ENCODE measurements around the gene TMEM135.
"Not testable (repeated sequence)": the region's sequence is repeated elsewhere in the genome, so short reads cannot be mapped to it uniquely, and the experiment has no call there.

Gene TMEM135

GRCh38 chr11:87076874-87077429 lies 39.2 kb downstream of the TMEM135 start:
- DNase-seq (ENCODE audit: low read depth in 3 of 3): no peak

DNA sequence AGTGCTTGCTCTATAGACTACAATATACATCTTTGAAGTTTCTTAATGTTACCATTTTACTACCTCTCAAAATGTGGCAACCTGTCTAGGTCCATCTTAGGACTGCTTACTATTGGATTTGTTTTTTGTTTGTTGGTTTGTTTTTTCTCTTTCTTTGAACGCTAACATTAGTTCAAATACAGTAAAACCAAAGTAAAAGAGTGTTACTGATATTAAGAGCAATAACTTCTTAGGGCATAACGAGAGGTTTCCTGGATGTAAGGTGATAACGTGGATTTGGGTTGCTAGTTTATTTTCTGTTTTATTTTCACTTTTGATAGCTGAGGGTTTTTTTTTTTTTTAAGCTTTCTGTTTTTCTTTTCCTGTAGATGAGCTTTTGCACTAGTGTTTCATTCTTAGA lies 43.6 kb downstream of the TMEM135 start:
- no peak for DNase-seq (ENCODE audit: low read depth in 3 of 3)

DNA sequence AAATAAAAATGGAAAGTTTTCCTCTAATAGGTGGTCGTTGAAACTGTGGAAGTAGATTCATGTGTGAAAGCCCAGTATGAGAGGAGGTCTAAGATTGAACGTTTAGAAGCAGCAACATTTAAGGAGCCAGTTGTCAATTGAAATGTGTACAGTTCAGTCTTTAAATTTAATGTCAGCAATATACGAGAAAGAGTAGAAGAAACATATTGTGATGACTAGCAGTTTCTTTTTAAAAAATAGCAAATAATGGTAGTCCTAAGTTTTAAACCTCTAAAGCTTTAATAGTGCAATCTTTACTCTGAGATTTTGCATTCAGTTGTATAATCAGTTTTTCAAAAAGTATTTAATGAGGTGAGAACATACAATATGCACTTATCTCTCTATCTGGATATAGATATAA lies 44.9 kb downstream of the TMEM135 start:
- DNase-seq (ENCODE audit: low read depth in 3 of 3): no peak

GRCh38 chr11:87083029-87083428 lies 45.3 kb downstream of the TMEM135 start:
- no peak for DNase-seq (ENCODE audit: low read depth in 3 of 3)

- no peak for DNase-seq (ENCODE audit: low read depth in 3 of 3)
Measured at GRCh38 chr11:87092159-87092558, 54.4 kb downstream of the TMEM135 start.

DNA sequence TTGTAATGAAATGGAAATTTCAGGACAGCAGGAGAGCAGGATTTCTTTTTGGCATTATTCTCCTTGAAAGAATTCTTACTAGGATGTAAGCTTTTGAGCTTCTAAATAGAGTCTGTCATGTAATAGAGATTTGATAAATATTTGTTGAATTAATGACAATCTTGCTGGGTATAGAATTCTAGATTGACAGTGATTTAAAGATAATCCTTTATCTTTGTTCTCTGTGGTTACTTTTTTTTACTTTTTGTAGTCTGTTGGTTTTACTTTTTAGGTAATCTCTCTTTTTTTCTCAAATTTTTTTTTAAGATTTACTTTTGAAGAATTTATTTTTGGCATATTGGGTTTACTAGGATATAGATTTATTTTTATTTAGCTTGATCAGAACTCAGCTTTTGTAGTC lies 54.8 kb downstream of the TMEM135 start:
- DNase-seq (ENCODE audit: low read depth in 3 of 3): no peak

- DNase-seq (ENCODE audit: low read depth in 3 of 3): peak in 1 of 3 experiments; percentile 8
Measured at GRCh38 chr11:87097582-87097981, 59.8 kb downstream of the TMEM135 start.

- no peak for DNase-seq (ENCODE audit: low read depth in 3 of 3)
Measured at GRCh38 chr11:87101956-87102580, 64.3 kb downstream of the TMEM135 start.

DNA sequence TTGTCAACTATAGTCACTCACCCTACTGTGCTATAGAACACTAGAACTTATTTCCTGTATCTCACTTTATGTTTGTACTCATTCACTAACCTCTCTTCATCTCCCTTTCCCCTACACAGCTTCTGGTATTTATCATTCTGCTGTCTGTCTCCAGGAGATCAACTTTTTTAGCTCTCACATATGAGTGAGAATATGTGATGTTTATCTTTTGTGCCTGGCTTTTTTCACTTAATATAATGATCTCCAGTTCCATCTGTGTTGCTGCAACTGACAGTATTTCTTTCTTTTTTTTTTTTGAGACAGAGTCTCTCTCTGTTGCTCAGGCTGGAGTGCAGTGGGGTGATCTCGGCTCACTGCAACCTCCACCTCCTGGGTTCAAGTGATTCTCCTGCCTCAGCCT lies 68.1 kb downstream of the TMEM135 start:
- DNase-seq (ENCODE audit: low read depth in 3 of 3): not testable (repeated sequence)

GRCh38 chr11:87107379-87107778 lies 69.6 kb downstream of the TMEM135 start:
- DNase-seq (ENCODE audit: low read depth in 3 of 3): not testable (repeated sequence)

- no peak for DNase-seq (ENCODE audit: low read depth in 3 of 3)
Measured at GRCh38 chr11:87110443-87111131, 72.9 kb downstream of the TMEM135 start.

GRCh38 chr11:87114093-87114492 lies 76.4 kb downstream of the TMEM135 start:
- DNase-seq (ENCODE audit: low read depth in 3 of 3): no peak

DNA sequence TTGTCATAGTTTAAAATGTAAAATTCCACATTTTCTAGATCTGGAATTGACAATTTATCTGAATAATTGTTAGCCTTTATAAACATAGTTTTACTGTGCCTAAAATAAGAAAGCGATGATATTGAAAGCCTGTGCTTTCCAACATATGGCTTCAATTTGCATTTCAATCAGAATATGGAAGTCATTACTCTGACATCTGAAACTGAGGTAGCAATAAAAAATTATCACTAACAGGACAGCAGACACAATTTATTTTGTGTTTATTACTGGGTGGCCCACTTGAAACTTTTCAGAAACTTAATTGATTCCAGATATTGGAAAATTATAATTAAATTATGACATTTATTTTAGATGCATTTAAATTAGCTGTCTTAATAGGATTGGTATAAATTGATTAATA lies 78.5 kb downstream of the TMEM135 start:
- no peak for DNase-seq (ENCODE audit: low read depth in 3 of 3)

- DNase-seq (ENCODE audit: low read depth in 3 of 3): no peak
Measured at GRCh38 chr11:87120937-87121336, 83.2 kb downstream of the TMEM135 start.

- DNase-seq (ENCODE audit: low read depth in 3 of 3): no peak
Measured at GRCh38 chr11:87122852-87123251, 85.1 kb downstream of the TMEM135 start.

DNA sequence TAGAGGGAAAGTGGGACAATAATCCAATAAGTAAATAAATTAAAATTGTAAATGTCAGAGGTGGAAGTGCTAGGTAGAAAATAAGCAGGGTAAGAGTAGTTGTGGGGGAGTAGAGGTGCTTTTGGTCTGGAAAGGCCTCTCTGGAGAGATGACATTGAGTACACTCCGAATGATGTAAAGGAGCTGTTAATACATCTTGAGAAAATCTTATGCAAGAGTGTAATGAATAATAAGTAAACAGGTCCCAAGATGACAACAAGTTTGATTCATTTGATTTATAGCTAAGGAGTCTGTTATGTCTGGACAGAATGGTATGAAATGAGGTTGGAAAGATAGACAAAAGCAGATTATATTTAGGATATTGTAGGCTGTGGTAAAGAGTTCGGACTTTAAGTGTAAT lies 87.5 kb downstream of the TMEM135 start:
- DNase-seq (ENCODE audit: low read depth in 3 of 3): no peak

DNA sequence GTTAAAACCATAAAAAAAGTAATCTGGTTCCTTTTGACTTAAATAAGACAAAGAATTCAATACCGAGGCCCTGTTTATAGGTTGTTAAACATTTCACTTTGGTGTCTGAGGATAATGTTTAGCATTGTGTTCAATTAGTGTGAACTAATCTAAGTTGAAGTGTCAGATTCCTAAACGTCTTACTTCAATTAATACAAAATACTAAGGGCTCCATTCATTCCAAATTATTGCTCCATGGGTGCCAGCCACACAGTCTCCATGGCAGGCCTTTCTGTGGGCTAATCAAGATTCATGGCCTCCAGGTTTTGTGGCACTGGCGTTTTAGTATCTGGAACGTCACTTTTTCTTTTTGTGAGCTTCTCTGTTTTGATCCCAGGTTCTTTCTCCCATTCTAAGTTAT lies 89.4 kb downstream of the TMEM135 start:
- DNase-seq (ENCODE audit: low read depth in 3 of 3): no peak

DNA sequence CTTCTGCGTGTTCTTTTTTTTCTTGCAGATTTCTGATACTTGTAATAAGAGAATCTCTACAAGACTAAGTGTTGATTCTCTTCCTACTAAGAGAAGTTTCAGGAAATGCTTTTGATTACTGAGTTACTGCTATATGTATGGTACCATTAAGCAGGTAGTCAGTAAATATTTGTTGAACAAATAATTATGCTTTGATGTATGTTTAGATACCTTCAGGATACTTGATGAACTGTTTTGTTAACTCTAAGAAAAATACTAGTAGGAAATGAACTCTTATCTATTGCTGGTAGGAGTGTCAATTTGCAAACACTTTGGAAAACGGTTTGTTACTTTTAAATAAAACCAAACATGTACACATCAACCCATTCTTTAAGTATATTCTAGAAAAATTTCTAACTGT lies 90.6 kb downstream of the TMEM135 start:
- no peak for DNase-seq (ENCODE audit: low read depth in 3 of 3)

DNA sequence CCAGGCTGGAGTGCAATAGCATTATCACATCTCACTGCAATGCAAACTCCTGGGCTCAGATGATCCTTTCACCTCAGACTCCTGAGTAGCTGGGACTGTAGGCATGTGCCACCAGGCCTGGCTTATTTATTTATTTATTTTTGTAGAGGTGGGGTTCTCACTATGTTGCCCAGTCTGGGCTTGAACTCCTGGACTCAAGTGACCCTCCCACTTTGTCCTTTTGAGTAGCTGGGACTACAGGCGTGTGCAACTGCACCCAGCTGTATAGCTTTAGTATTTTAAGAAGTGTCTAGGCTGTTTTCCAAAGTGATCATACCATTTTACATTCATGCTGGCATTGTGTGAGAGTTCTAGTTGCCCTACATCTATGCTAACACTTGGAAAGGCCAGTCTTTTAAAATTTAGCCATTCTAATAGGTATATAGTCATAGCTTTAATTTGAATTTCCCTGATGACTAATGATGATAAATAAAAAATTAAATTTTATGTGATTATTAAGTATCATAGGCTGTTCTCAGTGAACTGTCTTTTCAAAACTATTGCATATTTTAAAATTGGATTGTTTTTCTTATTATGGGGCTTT lies 96.9 kb downstream of the TMEM135 start:
- DNase-seq (ENCODE audit: low read depth in 3 of 3): no peak

DNA sequence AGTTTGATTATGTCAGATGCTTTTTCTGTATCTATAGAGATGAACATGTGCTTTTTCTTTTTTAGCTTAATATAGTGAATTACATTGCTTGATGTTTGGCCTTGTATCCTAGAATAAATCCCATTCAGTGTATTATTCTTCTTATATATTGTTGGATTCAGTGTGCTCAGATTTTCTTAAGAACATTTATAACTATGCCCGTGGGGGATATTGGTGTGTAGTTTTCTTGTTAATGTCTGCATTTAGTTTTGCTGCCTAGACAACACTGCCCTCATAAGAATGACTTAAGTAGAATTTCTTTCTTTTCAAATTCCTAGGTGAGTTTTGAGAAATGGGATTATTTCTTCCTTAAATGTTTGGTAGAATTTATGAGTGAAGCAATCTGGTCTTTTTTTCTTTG lies 98.5 kb downstream of the TMEM135 start:
- DNase-seq (ENCODE audit: low read depth in 3 of 3): no peak

DNA sequence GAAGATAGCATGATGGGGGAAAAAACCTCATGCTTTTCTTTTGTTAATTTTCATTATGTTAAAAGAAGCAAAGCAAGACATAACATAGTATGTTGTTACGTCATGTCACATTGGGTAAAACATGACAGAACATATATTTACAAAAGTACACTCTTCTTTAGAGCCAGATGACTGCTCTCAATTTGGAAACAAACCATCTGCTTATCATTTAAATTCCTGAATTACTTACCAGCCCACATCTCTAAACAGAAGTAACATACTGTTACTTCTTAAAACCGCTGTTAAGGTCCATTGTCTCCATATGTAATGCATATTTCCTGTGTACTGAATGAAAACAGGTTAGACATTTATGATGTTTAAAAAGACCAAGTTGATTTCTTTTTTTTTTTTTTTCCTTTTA lies 100.0 kb downstream of the TMEM135 start:
- DNase-seq (ENCODE audit: low read depth in 3 of 3): no peak

- DNase-seq (ENCODE audit: low read depth in 3 of 3): no peak
Measured at GRCh38 chr11:87139475-87139874, 101.7 kb downstream of the TMEM135 start.

DNA sequence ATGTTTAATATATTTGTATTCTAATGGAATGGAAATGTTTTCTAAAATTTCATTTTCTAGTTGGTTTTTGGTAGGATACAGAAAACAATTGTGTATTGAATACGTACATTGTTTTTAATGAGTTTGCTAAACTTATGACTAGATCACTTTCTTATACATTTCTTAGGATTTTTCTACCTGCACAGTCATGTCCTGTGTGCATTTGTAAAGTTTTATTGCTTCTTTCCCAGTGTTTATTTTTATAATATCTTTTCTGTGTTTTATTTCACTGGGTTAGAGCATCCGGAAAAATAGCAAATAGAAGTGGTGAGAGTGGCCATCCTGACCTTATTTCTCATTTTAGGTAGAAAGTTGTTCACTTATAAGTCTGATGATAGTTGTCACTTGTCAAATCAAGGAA lies 103.6 kb downstream of the TMEM135 start:
- no peak for DNase-seq (ENCODE audit: low read depth in 3 of 3)

Data from stimulated activated CD4-positive, alpha-beta T cell treated with anti-CD3 and anti-CD28 coated beads, TNF-alpha, amount 100 ng/mL, for 24 hours (primary cell).